ENCODE data around the gene PJVK. TPM values are rescaled to one million over a fixed set of nuclear protein-coding genes. Genes with fewer than 3 reads are reported as not detected.

Gene PJVK
- total and polyA plus RNA-seq, 2 experiments from 2014 or later, result 1.6 to 2.1 TPM

DNA sequence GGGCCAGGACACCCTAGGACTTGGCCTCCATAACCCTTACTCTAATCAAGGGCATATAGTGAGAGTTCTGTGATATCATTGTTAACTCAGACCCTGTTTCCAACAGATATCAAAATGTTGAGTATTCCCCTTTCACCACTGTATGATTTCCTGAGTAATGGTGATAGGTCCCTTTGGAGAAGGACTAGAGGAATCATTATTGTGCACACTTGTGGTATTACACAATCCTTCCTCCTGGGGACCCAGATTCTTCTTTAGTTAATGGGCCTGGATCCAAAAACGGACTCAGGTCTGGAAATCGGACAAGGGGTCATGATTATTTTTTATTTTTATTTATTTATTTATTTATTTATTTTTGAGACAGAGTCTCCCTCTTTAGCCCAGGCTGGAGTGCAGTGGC, 23.7 kb upstream of the PJVK start:
- H2AFZ ChIP-seq, result no peak overlapping the region
- H3K27me3 Mint-ChIP-seq (ENCODE audit: insufficient read depth, low read depth, poor library complexity), result no peaks in the 10 kb centered on the region
- no peaks in the 10 kb centered on the region; the same call in none of the 2 replicates for H3K79me2 ChIP-seq (replicated peaks; ENCODE audit: insufficient read depth)
- H4K20me1 ChIP-seq (replicated peaks; ENCODE audit: insufficient read depth), result no peaks in the 10 kb centered on the region; the same call in 1 of the 2 replicates
- H3K4me3 Mint-ChIP-seq, result no peak overlapping the region
- no peak overlapping the region for H3K4me2 ChIP-seq
- H3K36me3 Mint-ChIP-seq (ENCODE audit: low read depth), result peaks cover 50% of the 10 kb centered on the region
- DNase-seq (ENCODE audit: low spot score), result no peak
- TF ChIP-seq EZH2 (IDR thresholded peaks at IDR 0.05; ENCODE audit: low read depth, unreplicated experiment) (no peak), JUNB (IDR thresholded peaks at IDR 0.05; ENCODE audit: unreplicated experiment) (no peak), ZNF331 (CRISPR knock-in tag; IDR thresholded peaks at IDR 0.05; ENCODE audit: low read depth) (no peak), CREB1 (CRISPR knock-in tag; IDR thresholded peaks at IDR 0.05; ENCODE audit: low read depth) (no peak), STAT1 (IDR thresholded peaks at IDR 0.05; ENCODE audit: unreplicated experiment) (no peak), EZH2phosphoT487 (IDR thresholded peaks at IDR 0.05; ENCODE audit: unreplicated experiment) (no peak), NANOG (IDR thresholded peaks at IDR 0.05; ENCODE audit: borderline replicate concordance) (no peak)
- TF ChIP-seq, protein P1, sequence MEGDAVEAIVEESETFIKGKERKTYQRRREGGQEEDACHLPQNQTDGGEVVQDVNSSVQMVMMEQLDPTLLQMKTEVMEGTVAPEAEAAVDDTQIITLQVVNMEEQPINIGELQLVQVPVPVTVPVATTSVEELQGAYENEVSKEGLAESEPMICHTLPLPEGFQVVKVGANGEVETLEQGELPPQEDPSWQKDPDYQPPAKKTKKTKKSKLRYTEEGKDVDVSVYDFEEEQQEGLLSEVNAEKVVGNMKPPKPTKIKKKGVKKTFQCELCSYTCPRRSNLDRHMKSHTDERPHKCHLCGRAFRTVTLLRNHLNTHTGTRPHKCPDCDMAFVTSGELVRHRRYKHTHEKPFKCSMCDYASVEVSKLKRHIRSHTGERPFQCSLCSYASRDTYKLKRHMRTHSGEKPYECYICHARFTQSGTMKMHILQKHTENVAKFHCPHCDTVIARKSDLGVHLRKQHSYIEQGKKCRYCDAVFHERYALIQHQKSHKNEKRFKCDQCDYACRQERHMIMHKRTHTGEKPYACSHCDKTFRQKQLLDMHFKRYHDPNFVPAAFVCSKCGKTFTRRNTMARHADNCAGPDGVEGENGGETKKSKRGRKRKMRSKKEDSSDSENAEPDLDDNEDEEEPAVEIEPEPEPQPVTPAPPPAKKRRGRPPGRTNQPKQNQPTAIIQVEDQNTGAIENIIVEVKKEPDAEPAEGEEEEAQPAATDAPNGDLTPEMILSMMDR (conservative IDR thresholded peaks at IDR 0.05; ENCODE audit: low read depth in 2 of 2), result no peak
- TF ChIP-seq, protein P2, sequence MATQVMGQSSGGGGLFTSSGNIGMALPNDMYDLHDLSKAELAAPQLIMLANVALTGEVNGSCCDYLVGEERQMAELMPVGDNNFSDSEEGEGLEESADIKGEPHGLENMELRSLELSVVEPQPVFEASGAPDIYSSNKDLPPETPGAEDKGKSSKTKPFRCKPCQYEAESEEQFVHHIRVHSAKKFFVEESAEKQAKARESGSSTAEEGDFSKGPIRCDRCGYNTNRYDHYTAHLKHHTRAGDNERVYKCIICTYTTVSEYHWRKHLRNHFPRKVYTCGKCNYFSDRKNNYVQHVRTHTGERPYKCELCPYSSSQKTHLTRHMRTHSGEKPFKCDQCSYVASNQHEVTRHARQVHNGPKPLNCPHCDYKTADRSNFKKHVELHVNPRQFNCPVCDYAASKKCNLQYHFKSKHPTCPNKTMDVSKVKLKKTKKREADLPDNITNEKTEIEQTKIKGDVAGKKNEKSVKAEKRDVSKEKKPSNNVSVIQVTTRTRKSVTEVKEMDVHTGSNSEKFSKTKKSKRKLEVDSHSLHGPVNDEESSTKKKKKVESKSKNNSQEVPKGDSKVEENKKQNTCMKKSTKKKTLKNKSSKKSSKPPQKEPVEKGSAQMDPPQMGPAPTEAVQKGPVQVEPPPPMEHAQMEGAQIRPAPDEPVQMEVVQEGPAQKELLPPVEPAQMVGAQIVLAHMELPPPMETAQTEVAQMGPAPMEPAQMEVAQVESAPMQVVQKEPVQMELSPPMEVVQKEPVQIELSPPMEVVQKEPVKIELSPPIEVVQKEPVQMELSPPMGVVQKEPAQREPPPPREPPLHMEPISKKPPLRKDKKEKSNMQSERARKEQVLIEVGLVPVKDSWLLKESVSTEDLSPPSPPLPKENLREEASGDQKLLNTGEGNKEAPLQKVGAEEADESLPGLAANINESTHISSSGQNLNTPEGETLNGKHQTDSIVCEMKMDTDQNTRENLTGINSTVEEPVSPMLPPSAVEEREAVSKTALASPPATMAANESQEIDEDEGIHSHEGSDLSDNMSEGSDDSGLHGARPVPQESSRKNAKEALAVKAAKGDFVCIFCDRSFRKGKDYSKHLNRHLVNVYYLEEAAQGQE (IDR thresholded peaks at IDR 0.05; ENCODE audit: unreplicated experiment), result no peak
- TF ChIP-seq, protein P3, sequence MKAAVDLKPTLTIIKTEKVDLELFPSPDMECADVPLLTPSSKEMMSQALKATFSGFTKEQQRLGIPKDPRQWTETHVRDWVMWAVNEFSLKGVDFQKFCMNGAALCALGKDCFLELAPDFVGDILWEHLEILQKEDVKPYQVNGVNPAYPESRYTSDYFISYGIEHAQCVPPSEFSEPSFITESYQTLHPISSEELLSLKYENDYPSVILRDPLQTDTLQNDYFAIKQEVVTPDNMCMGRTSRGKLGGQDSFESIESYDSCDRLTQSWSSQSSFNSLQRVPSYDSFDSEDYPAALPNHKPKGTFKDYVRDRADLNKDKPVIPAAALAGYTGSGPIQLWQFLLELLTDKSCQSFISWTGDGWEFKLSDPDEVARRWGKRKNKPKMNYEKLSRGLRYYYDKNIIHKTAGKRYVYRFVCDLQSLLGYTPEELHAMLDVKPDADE (IDR thresholded peaks at IDR 0.05), result no peak
- TF ChIP-seq, protein P4, sequence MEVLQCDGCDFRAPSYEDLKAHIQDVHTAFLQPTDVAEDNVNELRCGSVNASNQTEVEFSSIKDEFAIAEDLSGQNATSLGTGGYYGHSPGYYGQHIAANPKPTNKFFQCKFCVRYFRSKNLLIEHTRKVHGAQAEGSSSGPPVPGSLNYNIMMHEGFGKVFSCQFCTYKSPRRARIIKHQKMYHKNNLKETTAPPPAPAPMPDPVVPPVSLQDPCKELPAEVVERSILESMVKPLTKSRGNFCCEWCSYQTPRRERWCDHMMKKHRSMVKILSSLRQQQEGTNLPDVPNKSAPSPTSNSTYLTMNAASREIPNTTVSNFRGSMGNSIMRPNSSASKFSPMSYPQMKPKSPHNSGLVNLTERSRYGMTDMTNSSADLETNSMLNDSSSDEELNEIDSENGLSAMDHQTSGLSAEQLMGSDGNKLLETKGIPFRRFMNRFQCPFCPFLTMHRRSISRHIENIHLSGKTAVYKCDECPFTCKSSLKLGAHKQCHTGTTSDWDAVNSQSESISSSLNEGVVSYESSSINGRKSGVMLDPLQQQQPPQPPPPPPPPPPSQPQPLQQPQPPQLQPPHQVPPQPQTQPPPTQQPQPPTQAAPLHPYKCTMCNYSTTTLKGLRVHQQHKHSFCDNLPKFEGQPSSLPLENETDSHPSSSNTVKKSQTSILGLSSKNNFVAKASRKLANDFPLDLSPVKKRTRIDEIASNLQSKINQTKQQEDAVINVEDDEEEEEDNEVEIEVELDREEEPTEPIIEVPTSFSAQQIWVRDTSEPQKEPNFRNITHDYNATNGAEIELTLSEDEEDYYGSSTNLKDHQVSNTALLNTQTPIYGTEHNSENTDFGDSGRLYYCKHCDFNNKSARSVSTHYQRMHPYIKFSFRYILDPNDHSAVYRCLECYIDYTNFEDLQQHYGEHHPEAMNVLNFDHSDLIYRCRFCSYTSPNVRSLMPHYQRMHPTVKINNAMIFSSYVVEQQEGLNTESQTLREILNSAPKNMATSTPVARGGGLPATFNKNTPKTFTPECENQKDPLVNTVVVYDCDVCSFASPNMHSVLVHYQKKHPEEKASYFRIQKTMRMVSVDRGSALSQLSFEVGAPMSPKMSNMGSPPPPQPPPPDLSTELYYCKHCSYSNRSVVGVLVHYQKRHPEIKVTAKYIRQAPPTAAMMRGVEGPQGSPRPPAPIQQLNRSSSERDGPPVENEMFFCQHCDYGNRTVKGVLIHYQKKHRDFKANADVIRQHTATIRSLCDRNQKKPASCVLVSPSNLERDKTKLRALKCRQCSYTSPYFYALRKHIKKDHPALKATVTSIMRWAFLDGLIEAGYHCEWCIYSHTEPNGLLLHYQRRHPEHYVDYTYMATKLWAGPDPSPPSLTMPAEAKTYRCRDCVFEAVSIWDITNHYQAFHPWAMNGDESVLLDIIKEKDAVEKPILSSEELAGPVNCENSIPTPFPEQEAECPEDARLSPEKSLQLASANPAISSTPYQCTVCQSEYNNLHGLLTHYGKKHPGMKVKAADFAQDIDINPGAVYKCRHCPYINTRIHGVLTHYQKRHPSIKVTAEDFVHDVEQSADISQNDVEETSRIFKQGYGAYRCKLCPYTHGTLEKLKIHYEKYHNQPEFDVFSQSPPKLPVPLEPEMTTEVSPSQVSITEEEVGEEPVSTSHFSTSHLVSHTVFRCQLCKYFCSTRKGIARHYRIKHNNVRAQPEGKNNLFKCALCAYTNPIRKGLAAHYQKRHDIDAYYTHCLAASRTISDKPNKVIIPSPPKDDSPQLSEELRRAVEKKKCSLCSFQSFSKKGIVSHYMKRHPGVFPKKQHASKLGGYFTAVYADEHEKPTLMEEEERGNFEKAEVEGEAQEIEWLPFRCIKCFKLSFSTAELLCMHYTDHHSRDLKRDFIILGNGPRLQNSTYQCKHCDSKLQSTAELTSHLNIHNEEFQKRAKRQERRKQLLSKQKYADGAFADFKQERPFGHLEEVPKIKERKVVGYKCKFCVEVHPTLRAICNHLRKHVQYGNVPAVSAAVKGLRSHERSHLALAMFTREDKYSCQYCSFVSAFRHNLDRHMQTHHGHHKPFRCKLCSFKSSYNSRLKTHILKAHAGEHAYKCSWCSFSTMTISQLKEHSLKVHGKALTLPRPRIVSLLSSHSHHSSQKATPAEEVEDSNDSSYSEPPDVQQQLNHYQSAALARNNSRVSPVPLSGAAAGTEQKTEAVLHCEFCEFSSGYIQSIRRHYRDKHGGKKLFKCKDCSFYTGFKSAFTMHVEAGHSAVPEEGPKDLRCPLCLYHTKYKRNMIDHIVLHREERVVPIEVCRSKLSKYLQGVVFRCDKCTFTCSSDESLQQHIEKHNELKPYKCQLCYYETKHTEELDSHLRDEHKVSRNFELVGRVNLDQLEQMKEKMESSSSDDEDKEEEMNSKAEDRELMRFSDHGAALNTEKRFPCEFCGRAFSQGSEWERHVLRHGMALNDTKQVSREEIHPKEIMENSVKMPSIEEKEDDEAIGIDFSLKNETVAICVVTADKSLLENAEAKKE (CRISPR knock-in tag; IDR thresholded peaks at IDR 0.05), result no peak
- H3K27me3 ChIP-seq (ENCODE audit: insufficient read depth), result no peaks in the 10 kb centered on the region
- no peak overlapping the region for H3K4me3 ChIP-seq
- H3K27ac Mint-ChIP-seq, result no peak overlapping the region
- peaks cover 7% of the 10 kb centered on the region; the same call in 1 of the 3 replicates for H3K9me3 Mint-ChIP-seq
- no peaks in the 10 kb centered on the region for H3K4me1 ChIP-seq (ENCODE audit: insufficient read depth)
- H3K27ac ChIP-seq (ENCODE audit: low read depth), result no peak overlapping the region
- H3K4me1 Mint-ChIP-seq, result no peaks in the 10 kb centered on the region
- peaks cover 14% of the 10 kb centered on the region; the same call in 1 of the 2 replicates for H3K36me3 ChIP-seq (ENCODE audit: insufficient read depth)
- H3F3A ChIP-seq (replicated peaks; ENCODE audit: low read depth), result no peaks in the 10 kb centered on the region
- no peaks in the 10 kb centered on the region for H3K9me2 ChIP-seq (ENCODE audit: insufficient read depth)
- no peak for ATAC-seq

Data from GM23338 (cell line).